PC-9 (cell line): ENCODE measurements around the gene REV1.
"Not testable (repeated sequence)": the region's sequence is repeated elsewhere in the genome, so short reads cannot be mapped to it uniquely, and the experiment has no call there.

Experiments
- EZH2 ChIP-seq: fragments of 200-600 bp; sonication (generic); IDR thresholded peaks from 2 replicates; pipeline ENCODE4 v1.8.0; 2017; ENCODE audit warnings: antibody characterized with exemption, low read depth
- TF ChIP-seq, protein P1 (sequence below): fragments of 200-600 bp; sonication (generic); conservative IDR thresholded peaks from 2 replicates; pipeline ENCODE4 v1.6.1; 2017; ENCODE audit warnings: mixed run types, antibody characterized with exemption, mild to moderate bottlenecking, moderate library complexity

DNA sequence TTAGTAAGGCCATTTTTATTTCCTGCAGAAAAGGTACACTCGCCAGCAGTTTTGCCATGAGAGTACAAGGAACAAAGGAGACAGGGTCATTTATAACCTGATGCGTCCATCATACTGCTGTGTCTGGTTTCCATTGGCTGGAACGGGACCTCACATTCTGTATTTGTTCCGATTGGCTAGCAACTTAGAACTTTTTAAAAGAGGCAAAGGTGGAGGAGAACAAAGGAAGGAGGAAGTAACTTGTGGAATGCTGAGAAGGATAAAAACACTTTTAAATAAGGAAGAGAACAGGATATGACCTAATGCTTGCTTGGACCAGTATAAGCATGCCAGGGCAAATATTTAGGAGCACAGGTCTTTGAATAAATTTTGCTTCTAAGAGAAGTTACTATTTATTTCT, 14.7 kb downstream of the REV1 start:
- TF ChIP-seq, protein P1, sequence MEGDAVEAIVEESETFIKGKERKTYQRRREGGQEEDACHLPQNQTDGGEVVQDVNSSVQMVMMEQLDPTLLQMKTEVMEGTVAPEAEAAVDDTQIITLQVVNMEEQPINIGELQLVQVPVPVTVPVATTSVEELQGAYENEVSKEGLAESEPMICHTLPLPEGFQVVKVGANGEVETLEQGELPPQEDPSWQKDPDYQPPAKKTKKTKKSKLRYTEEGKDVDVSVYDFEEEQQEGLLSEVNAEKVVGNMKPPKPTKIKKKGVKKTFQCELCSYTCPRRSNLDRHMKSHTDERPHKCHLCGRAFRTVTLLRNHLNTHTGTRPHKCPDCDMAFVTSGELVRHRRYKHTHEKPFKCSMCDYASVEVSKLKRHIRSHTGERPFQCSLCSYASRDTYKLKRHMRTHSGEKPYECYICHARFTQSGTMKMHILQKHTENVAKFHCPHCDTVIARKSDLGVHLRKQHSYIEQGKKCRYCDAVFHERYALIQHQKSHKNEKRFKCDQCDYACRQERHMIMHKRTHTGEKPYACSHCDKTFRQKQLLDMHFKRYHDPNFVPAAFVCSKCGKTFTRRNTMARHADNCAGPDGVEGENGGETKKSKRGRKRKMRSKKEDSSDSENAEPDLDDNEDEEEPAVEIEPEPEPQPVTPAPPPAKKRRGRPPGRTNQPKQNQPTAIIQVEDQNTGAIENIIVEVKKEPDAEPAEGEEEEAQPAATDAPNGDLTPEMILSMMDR: not testable (repeated sequence)
- not testable (repeated sequence) for TF ChIP-seq EZH2
